GM13976 (cell line): ENCODE data around the gene CEPT1.

Experiments
- DNase-seq: peaks from one replicate; pipeline ENCODE4 v3.0.0; 2012; ENCODE audit warnings: low spot score
- CTCF ChIP-seq: IDR thresholded peaks from 2 replicates; pipeline ENCODE4 v1.5.1; 2012; ENCODE audit warnings: borderline replicate concordance, mild to moderate bottlenecking; ENCODE audit not compliant: insufficient read depth; ENCODE audit errors: extremely low read depth, missing control alignments, control extremely low read depth
- in situ Hi-C: fragments of 300-500 bp; cut with MboI; formaldehyde crosslinking; loops from one replicate; pipeline ENCODE4 v1.12.0; 2022; ENCODE audit warnings: low sequenced_read_pairs, mixed read lengths, inconsistent platforms; ENCODE audit not compliant: unreplicated experiment

CEPT1 gene

DNA sequence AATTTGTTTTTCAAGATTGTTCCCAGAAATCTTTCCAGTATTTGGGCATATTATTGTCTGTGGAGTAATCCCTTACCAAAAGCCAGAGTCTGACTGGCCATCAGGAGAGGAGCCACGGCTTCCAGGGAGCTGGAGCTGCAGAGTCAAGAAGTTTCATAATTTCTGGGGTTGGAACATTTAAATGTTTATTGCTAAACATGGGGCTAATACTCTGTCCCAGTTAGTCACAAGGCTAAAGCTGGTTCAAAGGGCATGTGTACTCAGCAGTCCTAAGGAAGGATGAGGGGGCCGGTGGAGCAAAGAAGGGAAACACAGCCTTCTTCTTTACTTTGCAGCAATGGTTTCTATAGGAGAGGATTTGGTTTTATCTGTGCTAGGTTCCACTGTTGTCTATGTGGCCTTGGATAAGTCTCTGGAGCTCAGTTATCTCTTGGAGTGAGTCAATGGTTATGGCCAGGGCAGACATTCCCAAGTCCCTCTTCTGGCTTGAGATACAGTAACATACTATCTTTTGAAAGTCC, 51.0 kb downstream of the CEPT1 start:
- no peak for TF ChIP-seq CTCF
- no peak for DNase-seq
- in situ Hi-C loops = no loop called here

- TF ChIP-seq CTCF = no peak
- in situ Hi-C loops = no loop called here
- no peak for DNase-seq
Measured at GRCh38 chr1:111191496-111191895, 51.5 kb downstream of the CEPT1 start.

DNA sequence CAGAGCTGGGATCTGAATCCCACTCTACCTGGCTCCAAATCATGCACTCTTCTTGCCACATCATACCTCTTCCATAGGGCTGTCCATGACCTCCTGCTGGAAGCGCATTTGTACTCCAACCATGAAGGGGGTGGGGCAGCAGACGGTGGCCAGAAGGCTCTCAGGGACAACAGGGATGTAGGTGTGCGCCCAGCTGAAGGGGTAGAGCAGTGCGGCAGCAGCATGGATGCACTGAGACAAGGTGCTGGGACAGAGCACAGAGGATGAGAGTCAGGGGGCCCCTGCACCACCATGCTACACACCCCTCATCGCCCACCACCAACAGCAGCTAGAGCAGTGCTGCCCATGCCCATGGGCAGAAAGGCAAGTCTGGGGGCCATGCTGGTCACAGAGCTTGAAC, 52.1 kb downstream of the CEPT1 start:
- no peak for DNase-seq
- in situ Hi-C loops = no loop called here
- no peak for TF ChIP-seq CTCF

GRCh38 chr1:111192658-111193519, 52.9 kb downstream of the CEPT1 start:
- no peak for DNase-seq
- in situ Hi-C loops = no loop called here
- TF ChIP-seq CTCF = no peak

GRCh38 chr1:111193712-111194480, 53.9 kb downstream of the CEPT1 start:
- in situ Hi-C loops = no loop called here
- TF ChIP-seq CTCF = no peak
- no peak for DNase-seq

- in situ Hi-C loops = no loop called here
- no peak for TF ChIP-seq CTCF
- no peak for DNase-seq
Measured at GRCh38 chr1:111195002-111195684, 55.1 kb downstream of the CEPT1 start.
